Gastrocnemius medialis (tissue), 4 donors: ENCODE results near the gene NCAN.

Experiments
- CTCF ChIP-seq, 5 experiments: fragments of 450-650 bp in 3 of 5; fragments of 200-600 bp in 2 of 5; sonication (generic) in 2 of 5; IDR thresholded peaks in 4 of 5; conservative IDR thresholded peaks in 1 of 5; 1 replicate in 4 of 5; 2 replicates in 1 of 5; pipeline ENCODE4 v1.5.1; 2016 to 2019; ENCODE audit warnings: antibody characterized with exemption in 5 of 5, mild to moderate bottlenecking in 3 of 5, moderate library complexity in 3 of 5
- POLR2A ChIP-seq, 2 donors: fragments of 450-650 bp; IDR thresholded peaks; one replicate each; pipeline ENCODE4 v1.6.1; 2017; ENCODE audit warnings: antibody characterized with exemption in 2 of 2, mild to moderate bottlenecking in 2 of 2, moderate library complexity in 2 of 2

- peak; percentile 19 to 55 (median 39) for TF ChIP-seq CTCF (IDR thresholded peaks at IDR 0.05 in 4 of 5, conservative IDR thresholded peaks at IDR 0.05 in 1 of 5)
- no peak for TF ChIP-seq POLR2A (IDR thresholded peaks at IDR 0.05)
Measured at GRCh38 chr19:19185853-19186740, 25.7 kb upstream of the NCAN start.
